SIG-M5 (cell line): Measurements from ENCODE around the gene REST.
"Not testable (repeated sequence)": the region's sequence is repeated elsewhere in the genome, so short reads cannot be mapped to it uniquely, and the experiment has no call there.

Experiments
- DNase-seq: peaks from one replicate; lab custom pipeline; 2025; lab: John Stamatoyannopoulos, UW

The REST gene

GRCh38 chr4:56908206-56909085 lies 746 bp downstream of the REST start:
- DNase-seq: no peak

DNA sequence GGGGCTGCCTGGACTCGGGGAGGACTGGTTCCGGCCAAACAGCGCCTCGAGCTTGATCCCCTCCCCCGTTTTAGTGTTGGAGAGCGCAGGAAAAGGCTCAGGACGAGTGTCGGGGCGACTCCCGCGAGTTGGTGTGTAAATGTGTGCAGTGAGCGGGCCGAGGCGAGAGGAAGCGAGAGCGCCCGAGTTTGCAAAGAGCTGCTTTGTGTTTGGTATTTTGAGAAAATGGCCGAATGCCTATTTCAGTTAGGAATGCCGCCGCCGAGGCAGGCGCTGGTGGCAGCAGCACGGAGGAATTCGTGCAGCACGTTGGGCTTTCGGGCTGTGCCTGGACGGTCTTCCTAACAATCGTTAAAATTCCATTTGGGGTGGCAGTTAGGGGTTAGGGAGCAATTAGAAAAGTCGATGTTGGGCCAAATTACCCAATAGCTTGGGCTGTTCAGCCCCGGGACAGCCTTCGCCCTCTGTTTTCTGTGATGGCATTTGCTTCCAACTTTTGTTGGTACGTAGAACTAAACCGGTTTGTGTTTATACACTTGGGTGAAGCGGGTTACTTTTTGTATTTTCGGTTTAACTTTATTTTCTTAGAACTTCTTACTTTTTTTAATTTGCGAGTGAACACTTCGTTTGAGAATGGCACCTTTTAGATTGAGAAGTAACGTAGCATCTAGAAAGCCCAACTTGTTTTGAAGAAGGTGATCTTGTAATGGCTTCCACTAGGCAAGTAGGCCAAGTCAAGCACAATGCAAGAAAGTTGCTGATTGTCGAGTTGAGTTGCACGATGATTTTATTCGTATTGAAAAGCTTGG lies 1.6 kb downstream of the REST start:
- no peak for DNase-seq

- no peak for DNase-seq
Observed at GRCh38 chr4:56910172-56910967, 2.7 kb downstream of the REST start.

GRCh38 chr4:56914336-56914735 lies 6.6 kb downstream of the REST start:
- no peak for DNase-seq

DNA sequence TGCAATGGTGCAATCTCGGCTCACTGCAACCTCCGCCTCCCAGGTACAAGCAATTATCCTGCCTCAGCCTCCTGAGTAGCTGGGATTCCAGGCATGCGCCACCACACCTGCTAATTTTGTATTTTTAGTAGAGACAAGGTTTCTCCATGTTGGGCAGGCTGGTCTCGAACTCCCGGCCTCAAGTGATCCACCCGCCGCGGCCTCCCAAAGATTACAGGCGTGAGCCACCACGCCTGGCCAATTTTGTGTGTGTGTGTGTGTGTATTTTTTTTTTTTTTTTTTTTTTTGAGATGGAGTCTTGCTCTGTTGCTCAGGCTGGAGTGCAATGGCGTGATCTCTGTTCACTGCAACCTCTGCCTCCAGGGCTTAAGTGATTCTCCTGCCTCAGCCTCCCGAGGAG lies 7.3 kb downstream of the REST start:
- DNase-seq: not testable (repeated sequence)

GRCh38 chr4:56927196-56927595 lies 19.5 kb downstream of the REST start:
- no peak for DNase-seq

DNA sequence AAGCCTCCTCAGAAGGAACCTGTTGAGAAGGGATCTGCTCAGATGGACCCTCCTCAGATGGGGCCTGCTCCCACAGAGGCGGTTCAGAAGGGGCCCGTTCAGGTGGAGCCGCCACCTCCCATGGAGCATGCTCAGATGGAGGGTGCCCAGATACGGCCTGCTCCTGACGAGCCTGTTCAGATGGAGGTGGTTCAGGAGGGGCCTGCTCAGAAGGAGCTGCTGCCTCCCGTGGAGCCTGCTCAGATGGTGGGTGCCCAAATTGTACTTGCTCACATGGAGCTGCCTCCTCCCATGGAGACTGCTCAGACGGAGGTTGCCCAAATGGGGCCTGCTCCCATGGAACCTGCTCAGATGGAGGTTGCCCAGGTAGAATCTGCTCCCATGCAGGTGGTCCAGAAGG lies 22.9 kb downstream of the REST start:
- no peak for DNase-seq

- DNase-seq: no peak
Observed at GRCh38 chr4:56931924-56932323, 24.2 kb downstream of the REST start.

- DNase-seq: no peak
Observed at GRCh38 chr4:56937262-56937661, 29.6 kb downstream of the REST start.

- not testable (repeated sequence) for DNase-seq
Observed at GRCh38 chr4:56939826-56940225, 32.1 kb downstream of the REST start.

GRCh38 chr4:56940403-56940802 lies 32.7 kb downstream of the REST start:
- DNase-seq: no peak

DNA sequence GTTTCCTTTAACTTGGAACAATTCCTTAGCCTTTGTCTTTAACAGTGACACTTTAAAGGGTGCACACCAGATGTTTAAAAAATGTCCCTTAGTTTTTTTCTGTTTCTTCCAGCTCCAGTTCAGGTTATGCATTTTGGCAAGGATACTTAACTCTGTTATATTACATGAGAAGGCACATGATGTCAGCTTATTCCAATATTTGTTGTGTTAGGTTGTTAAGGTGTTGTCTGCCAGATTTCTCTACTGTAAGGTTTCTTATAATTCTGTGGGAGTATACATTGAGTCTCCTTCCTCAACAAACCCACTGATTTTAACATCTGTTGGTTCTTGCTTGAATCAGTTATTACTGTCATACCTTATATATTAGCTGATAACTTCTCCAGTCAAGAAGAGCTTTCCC lies 33.3 kb downstream of the REST start:
- DNase-seq: no peak

DNA sequence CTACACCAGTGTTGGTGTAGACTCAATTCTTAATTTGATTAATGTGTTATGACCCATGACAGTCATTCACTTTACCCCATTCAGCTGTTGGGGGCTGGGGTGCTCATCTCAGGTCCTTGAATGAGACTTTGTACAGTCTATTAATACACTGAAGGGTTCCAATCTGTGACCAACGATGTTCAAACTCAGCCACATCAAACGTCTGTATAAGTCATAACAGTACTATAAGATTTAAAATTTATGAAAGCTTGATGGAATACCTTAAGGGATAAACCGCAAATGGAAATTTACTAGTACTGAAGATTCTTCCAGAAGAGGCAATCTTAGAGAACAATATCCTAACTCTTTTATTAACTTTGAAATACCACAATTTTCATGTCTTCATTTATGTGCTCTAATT lies 33.7 kb downstream of the REST start:
- no peak for DNase-seq

DNA sequence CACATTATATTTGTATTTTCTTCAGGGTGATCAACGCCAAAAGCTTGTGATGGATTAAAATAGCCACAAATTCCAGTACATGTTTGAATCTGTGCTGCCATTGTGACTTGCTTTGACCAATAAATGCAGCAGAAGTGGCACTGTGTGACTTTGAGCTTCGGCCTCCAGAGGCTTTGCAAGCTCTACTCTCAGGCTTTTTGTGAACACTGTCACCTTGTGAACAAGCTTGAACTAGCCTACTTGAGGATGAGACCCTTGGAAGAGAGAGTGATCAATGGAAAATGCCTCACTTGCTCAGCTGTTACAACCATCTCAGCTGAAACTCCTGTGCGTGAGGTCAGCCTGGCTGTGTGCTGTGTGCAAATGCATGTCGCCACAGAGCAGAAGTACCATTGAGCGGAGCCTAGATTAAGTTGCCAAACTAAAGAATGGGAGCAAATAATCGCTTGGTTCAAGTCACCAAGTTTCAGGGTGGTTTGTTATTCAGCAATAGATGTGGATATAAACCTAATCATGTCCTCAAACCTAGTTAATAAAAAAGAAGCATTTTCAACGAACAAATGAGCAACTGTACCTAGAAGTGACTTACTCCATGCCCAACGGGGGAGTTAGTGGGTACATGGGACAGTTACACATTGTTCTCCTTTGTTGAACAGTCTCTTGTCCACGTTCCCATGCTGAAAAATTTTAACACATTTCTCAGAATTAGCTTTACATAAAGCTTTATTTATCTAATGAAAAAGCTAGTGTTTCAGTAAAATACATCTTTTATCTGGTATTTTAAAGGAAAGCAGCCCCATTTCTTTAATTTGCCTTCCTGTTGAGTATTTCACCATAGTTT lies 46.2 kb downstream of the REST start:
- no peak for DNase-seq

- DNase-seq: peak; percentile 93
Observed at GRCh38 chr4:56958111-56958517, 50.4 kb downstream of the REST start.

GRCh38 chr4:56959100-56959499 lies 51.4 kb downstream of the REST start:
- DNase-seq: no peak

DNA sequence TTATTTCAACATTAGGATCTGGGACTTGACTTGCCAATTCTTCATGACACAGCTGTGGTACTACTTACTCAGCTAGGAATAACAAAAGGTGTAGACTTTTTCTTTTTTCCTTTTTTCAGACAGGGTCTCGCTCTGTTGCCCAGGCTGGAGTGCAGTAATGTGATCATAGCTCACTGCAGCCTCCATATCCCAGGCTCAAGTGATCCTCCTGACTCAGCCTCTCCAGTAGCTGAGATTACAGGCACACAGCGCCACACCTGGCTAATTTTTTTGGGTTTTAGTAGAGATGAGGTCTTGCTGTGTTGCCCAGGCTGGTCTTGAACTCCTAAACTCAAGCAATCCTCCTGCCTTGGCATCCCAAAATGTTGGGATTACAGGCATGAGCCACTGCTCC lies 53.4 kb downstream of the REST start:
- DNase-seq: no peak

DNA sequence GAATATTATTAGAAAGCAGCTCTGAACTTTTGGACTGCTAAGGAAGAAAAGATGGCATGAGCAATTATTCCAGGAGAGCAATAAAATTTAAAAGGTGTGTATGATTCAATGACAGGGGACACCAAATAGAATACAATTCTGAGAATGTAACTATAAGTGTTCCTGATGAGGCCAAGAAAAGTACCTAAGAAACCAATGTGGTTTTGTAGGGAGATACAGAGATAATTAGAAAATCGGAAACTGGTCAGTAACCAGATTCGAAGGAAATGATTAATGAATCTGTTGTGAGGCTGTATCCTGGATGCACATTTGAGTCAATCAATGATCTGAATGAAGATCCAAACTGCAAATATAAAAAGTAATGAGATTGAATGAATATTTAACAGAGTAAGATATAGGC lies 63.7 kb downstream of the REST start:
- no peak for DNase-seq

DNA sequence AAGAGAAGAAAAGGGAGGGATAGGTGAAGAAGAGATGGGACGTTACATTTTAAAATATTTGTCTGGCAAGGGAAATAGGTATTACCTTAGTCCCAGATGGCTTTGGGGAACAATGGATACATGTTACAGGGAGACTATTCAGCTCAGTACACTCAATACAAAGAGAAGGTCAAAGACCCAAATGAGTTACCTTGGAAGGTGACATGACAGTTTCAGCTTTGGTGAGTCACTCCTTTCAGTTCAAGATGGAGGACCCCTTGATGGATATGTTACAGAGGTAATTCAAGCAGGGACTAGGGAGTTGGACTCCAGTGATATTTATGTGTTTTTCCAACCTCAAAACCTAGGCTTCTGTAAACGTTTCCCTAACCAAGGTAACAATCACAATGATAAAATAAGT lies 64.7 kb downstream of the REST start:
- DNase-seq: no peak

- no peak for DNase-seq
Observed at GRCh38 chr4:56972809-56973208, 65.1 kb downstream of the REST start.

GRCh38 chr4:56973336-56973735 lies 65.6 kb downstream of the REST start:
- DNase-seq: no peak
